ENCODE measurements around the gene ZNF536.

Gene ZNF536

GRCh38 chr19:30364866-30365800 is 7.1 kb upstream of the ZNF536 start:
- no peak for DNase-seq

- no peak for DNase-seq
Observed at GRCh38 chr19:30366282-30366681, 5.9 kb upstream of the ZNF536 start.

GRCh38 chr19:30367006-30367405 is 5.2 kb upstream of the ZNF536 start:
- no peak for DNase-seq

- no peak for DNase-seq
Observed at GRCh38 chr19:30367421-30367820, 4.8 kb upstream of the ZNF536 start.

GRCh38 chr19:30369833-30370232 is 2.4 kb upstream of the ZNF536 start:
- no peak for DNase-seq

GRCh38 chr19:30371161-30371836 is 885 bp upstream of the ZNF536 start:
- DNase-seq: no peak

- DNase-seq: no peak
Observed at GRCh38 chr19:30373593-30373992, 1.4 kb downstream of the ZNF536 start.

GRCh38 chr19:30374539-30374864 is 2.3 kb downstream of the ZNF536 start:
- no peak for DNase-seq

- no peak for DNase-seq
Observed at GRCh38 chr19:30374865-30375552, 2.8 kb downstream of the ZNF536 start.

GRCh38 chr19:30375553-30376031 is 3.4 kb downstream of the ZNF536 start:
- no peak for DNase-seq

GRCh38 chr19:30376272-30376671 is 4.1 kb downstream of the ZNF536 start:
- no peak for DNase-seq

- no peak for DNase-seq
Observed at GRCh38 chr19:30376826-30377425, 4.7 kb downstream of the ZNF536 start.

GRCh38 chr19:30378701-30379100 is 6.5 kb downstream of the ZNF536 start:
- DNase-seq: no peak

- no peak for DNase-seq
Observed at GRCh38 chr19:30379841-30380610, 7.8 kb downstream of the ZNF536 start.

GRCh38 chr19:30381366-30381765 is 9.2 kb downstream of the ZNF536 start:
- DNase-seq: no peak

- DNase-seq: no peak
Observed at GRCh38 chr19:30385174-30385573, 13.0 kb downstream of the ZNF536 start.

- no peak for DNase-seq
Observed at GRCh38 chr19:30385666-30386065, 13.5 kb downstream of the ZNF536 start.

GRCh38 chr19:30386551-30387143 is 14.5 kb downstream of the ZNF536 start:
- no peak for DNase-seq

- no peak for DNase-seq
Observed at GRCh38 chr19:30387311-30388115, 15.3 kb downstream of the ZNF536 start.

- DNase-seq: no peak
Observed at GRCh38 chr19:30388327-30388726, 16.1 kb downstream of the ZNF536 start.

- no peak for DNase-seq
Observed at GRCh38 chr19:30388819-30389218, 16.6 kb downstream of the ZNF536 start.

All from T1000 (cell line).